Skeletal muscle tissue (tissue), 4 donors: ENCODE measurements around the gene NPSR1. TPM values are rescaled to one million over a fixed set of nuclear protein-coding genes. Genes with fewer than 3 reads are reported as not detected.

ENCODE experiments used
- H3K27ac ChIP-seq: one replicate; pipeline ENCODE4 v1.7.0; 2013; ENCODE audit warnings: mild to moderate bottlenecking, low read depth, low read length, inconsistent platforms
- H3K27me3 ChIP-seq, 3 donors: one replicate each; pipeline ENCODE4 v1.7.0; 2013; ENCODE audit warnings: low read length in 3 of 3; ENCODE audit not compliant: control insufficient read depth in 3 of 3, insufficient read depth in 3 of 3
- H3K36me3 ChIP-seq, 3 donors: one replicate each; pipeline ENCODE4 v1.7.0; 2013; ENCODE audit warnings: low read length in 3 of 3; ENCODE audit not compliant: control insufficient read depth in 3 of 3, insufficient read depth in 3 of 3
- H3K4me1 ChIP-seq, 3 donors: one replicate each; pipeline ENCODE4 v1.7.0; 2013; ENCODE audit warnings: low read length in 3 of 3, mild to moderate bottlenecking in 3 of 3; ENCODE audit not compliant: control insufficient read depth in 3 of 3, insufficient read depth in 3 of 3
- H3K4me3 ChIP-seq, 3 donors: one replicate each; pipeline ENCODE4 v1.7.0; 2013; ENCODE audit warnings: low read length in 3 of 3
- H3K9ac ChIP-seq, 3 donors: one replicate each; pipeline ENCODE4 v1.7.0; 2013; ENCODE audit warnings: low read length in 3 of 3, mild to moderate bottlenecking in 3 of 3, moderate library complexity in 2 of 3, low read depth in 1 of 3
- H3K9me3 ChIP-seq, 3 donors: one replicate each; pipeline ENCODE4 v1.7.0; 2013; ENCODE audit warnings: low read length in 3 of 3; ENCODE audit not compliant: control insufficient read depth in 3 of 3
- total RNA-seq: library from RNA; depleted of rRNA; stranded (reverse); fragments of >200 nt; gene quantifications from one replicate; pipeline ENCODE4 v1.2.3, GENCODE V29; 2014
- donor health status: Osteomylitis.

NPSR1 gene
- total RNA-seq, 1 donor from 2014 or later: 1.6 TPM

- peaks cover 3 to 5% (median 4%) of the 10 kb centered on the region in 3 donors for H3K4me1 ChIP-seq
- H3K27me3 ChIP-seq: no peaks in the 10 kb centered on the region
- H3K27ac ChIP-seq: no peak overlapping the region
- H3K4me3 ChIP-seq: no peak overlapping the region
- H3K9ac ChIP-seq: no peak overlapping the region
- H3K9me3 ChIP-seq: no peaks in the 10 kb centered on the region
- no peaks in the 10 kb centered on the region for H3K36me3 ChIP-seq
Measured at GRCh38 chr7:34752929-34753328, 94.9 kb downstream of the NPSR1 start.

- Histone ChIP-seq H3K27me3 (no peaks in the 10 kb centered on the region), H3K36me3 (no peaks in the 10 kb centered on the region), H3K9me3 (no peaks in the 10 kb centered on the region), H3K4me3 (no peak overlapping the region), H3K9ac (no peak overlapping the region), H3K4me1 (no peaks in the 10 kb centered on the region), H3K27ac (no peak overlapping the region)
Measured at GRCh38 chr7:34755008-34755407, 97.0 kb downstream of the NPSR1 start.

GRCh38 chr7:34756025-34756437, 98.0 kb downstream of the NPSR1 start:
- H3K36me3 ChIP-seq: no peaks in the 10 kb centered on the region
- no peak overlapping the region for H3K9ac ChIP-seq
- no peak overlapping the region for H3K27ac ChIP-seq
- H3K27me3 ChIP-seq: no peaks in the 10 kb centered on the region
- H3K9me3 ChIP-seq: no peaks in the 10 kb centered on the region
- no peak overlapping the region for H3K4me3 ChIP-seq
- no peaks in the 10 kb centered on the region for H3K4me1 ChIP-seq

- Histone ChIP-seq H3K9me3 (no peaks in the 10 kb centered on the region), H3K27ac (no peak overlapping the region), H3K9ac (no peak overlapping the region), H3K27me3 (no peaks in the 10 kb centered on the region), H3K36me3 (no peaks in the 10 kb centered on the region), H3K4me1 (no peaks in the 10 kb centered on the region), H3K4me3 (no peak overlapping the region)
Measured at GRCh38 chr7:34756691-34757090, 98.7 kb downstream of the NPSR1 start.

GRCh38 chr7:34757570-34758110, 99.6 kb downstream of the NPSR1 start:
- Histone ChIP-seq H3K9ac (no peak overlapping the region), H3K4me3 (no peak overlapping the region)

GRCh38 chr7:34758111-34758601, 100.1 kb downstream of the NPSR1 start:
- H3K4me3 ChIP-seq: no peak overlapping the region
- H3K36me3 ChIP-seq: no peaks in the 10 kb centered on the region
- no peaks in the 10 kb centered on the region for H3K27me3 ChIP-seq
- H3K4me1 ChIP-seq: no peaks in the 10 kb centered on the region
- no peak overlapping the region for H3K27ac ChIP-seq
- H3K9ac ChIP-seq: no peak overlapping the region
- H3K9me3 ChIP-seq: no peaks in the 10 kb centered on the region

More at GRCh38 chr7:34757570-34758110, 99.6 kb downstream of the NPSR1 start:
- Histone ChIP-seq H3K27me3 (no peaks in the 10 kb centered on the region), H3K9me3 (no peaks in the 10 kb centered on the region), H3K27ac (no peak overlapping the region), H3K36me3 (no peaks in the 10 kb centered on the region), H3K4me1 (no peaks in the 10 kb centered on the region)

GRCh38 chr7:34759477-34760125, 101.6 kb downstream of the NPSR1 start:
- H3K27ac ChIP-seq: no peak overlapping the region
- no peaks in the 10 kb centered on the region for H3K36me3 ChIP-seq
- no peak overlapping the region for H3K9ac ChIP-seq
- no peak overlapping the region for H3K4me3 ChIP-seq
- H3K4me1 ChIP-seq: no peaks in the 10 kb centered on the region
- no peaks in the 10 kb centered on the region for H3K9me3 ChIP-seq
- H3K27me3 ChIP-seq: no peaks in the 10 kb centered on the region

GRCh38 chr7:34760271-34760670, 102.3 kb downstream of the NPSR1 start:
- no peak overlapping the region for H3K27ac ChIP-seq
- no peaks in the 10 kb centered on the region for H3K9me3 ChIP-seq
- H3K27me3 ChIP-seq: no peaks in the 10 kb centered on the region
- no peak overlapping the region for H3K9ac ChIP-seq
- no peaks in the 10 kb centered on the region for H3K36me3 ChIP-seq
- H3K4me3 ChIP-seq: no peak overlapping the region
- H3K4me1 ChIP-seq: no peaks in the 10 kb centered on the region

- no peak overlapping the region for H3K4me3 ChIP-seq
- no peaks in the 10 kb centered on the region for H3K4me1 ChIP-seq
- no peaks in the 10 kb centered on the region for H3K9me3 ChIP-seq
- no peak overlapping the region for H3K9ac ChIP-seq
- no peaks in the 10 kb centered on the region for H3K36me3 ChIP-seq
- no peaks in the 10 kb centered on the region for H3K27me3 ChIP-seq
- no peak overlapping the region for H3K27ac ChIP-seq
Measured at GRCh38 chr7:34761206-34761605, 103.2 kb downstream of the NPSR1 start.

- Histone ChIP-seq H3K4me3 (no peak overlapping the region), H3K27me3 (no peaks in the 10 kb centered on the region), H3K36me3 (no peaks in the 10 kb centered on the region), H3K27ac (no peak overlapping the region), H3K9me3 (no peaks in the 10 kb centered on the region), H3K4me1 (no peaks in the 10 kb centered on the region), H3K9ac (no peak overlapping the region)
Measured at GRCh38 chr7:34761627-34762026, 103.6 kb downstream of the NPSR1 start.
